ENCODE results near the gene GTPBP2.

GTPBP2 gene

GRCh38 chr6:43606019-43606418 is 23.0 kb downstream of the GTPBP2 start:
- CTCF ChIA-PET: interaction anchor here (0.6 to 6.1 kb wide), 6 partner anchors 23 to 474 kb away, joined by 3 to 63 read pairs (median 5); partner anchors contain the start of gene GTPBP2
- Histone ChIP-seq H3K36me3 (ENCODE audit: control insufficient read depth in 2 of 2, insufficient read depth in 1 of 2, low read length in 2 of 2) (peaks cover 56 to 76% of the 10 kb centered on the region in 2 experiments), H3K27ac (ENCODE audit: extremely low read depth, low read depth, low read length) (no peak overlapping the region), H3K4me1 (ENCODE audit: control insufficient read depth, insufficient read depth, low read length) (no peaks in the 10 kb centered on the region), H3K4me3 (ENCODE audit: low read depth, low read length) (no peak overlapping the region), H3K9me3 (ENCODE audit: control insufficient read depth, insufficient read depth, low read depth, low read length) (no peaks in the 10 kb centered on the region)
- TF ChIP-seq ZNF433 (tag by site-specific recombination; IDR thresholded peaks at IDR 0.05; ENCODE audit: low read depth): no peak
- TF ChIP-seq PATZ1 (tag by site-specific recombination; IDR thresholded peaks at IDR 0.05): no peak
- TF ChIP-seq, protein P1, sequence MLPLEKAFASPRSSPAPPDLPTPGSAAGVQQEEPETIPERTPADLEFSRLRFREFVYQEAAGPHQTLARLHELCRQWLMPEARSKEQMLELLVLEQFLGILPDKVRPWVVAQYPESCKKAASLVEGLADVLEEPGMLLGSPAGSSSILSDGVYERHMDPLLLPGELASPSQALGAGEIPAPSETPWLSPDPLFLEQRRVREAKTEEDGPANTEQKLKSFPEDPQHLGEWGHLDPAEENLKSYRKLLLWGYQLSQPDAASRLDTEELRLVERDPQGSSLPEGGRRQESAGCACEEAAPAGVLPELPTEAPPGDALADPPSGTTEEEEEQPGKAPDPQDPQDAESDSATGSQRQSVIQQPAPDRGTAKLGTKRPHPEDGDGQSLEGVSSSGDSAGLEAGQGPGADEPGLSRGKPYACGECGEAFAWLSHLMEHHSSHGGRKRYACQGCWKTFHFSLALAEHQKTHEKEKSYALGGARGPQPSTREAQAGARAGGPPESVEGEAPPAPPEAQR (tag by site-specific recombination; IDR thresholded peaks at IDR 0.05): no peak
- no peak for TF ChIP-seq ZNF341 (tag by site-specific recombination; IDR thresholded peaks at IDR 0.05; ENCODE audit: low read depth)
- no peak for TF ChIP-seq KLF1 (tag by site-specific recombination; IDR thresholded peaks at IDR 0.05)
- TF ChIP-seq, protein P2, sequence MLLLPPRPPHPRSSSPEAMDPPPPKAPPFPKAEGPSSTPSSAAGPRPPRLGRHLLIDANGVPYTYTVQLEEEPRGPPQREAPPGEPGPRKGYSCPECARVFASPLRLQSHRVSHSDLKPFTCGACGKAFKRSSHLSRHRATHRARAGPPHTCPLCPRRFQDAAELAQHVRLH (tag by site-specific recombination; IDR thresholded peaks at IDR 0.05): no peak
- no peak for TF ChIP-seq KLF8 (tag by site-specific recombination; IDR thresholded peaks at IDR 0.05)
- TF ChIP-seq ZNF19 (tag by site-specific recombination; IDR thresholded peaks at IDR 0.05; ENCODE audit: low read depth): no peak
- no peak for TF ChIP-seq ZNF184 (tag by site-specific recombination; IDR thresholded peaks at IDR 0.05)
- POLR2A ChIA-PET: no interaction called here

GRCh38 chr6:43604174-43604573 is 24.9 kb downstream of the GTPBP2 start:
- Histone ChIP-seq H3K9me3 (ENCODE audit: control insufficient read depth, insufficient read depth, low read depth, low read length) (no peaks in the 10 kb centered on the region), H3K36me3 (ENCODE audit: control insufficient read depth in 2 of 2, insufficient read depth in 1 of 2, low read length in 2 of 2) (peaks cover 49 to 70% of the 10 kb centered on the region in 2 experiments), H3K27ac (ENCODE audit: extremely low read depth, low read depth, low read length) (no peak overlapping the region), H3K4me3 (ENCODE audit: low read depth, low read length) (no peak overlapping the region), H3K4me1 (ENCODE audit: control insufficient read depth, insufficient read depth, low read length) (no peaks in the 10 kb centered on the region)
- peak; percentile 6; the same call in 1 of the 2 replicates for TF ChIP-seq ZNF664 (tag by site-specific recombination; IDR thresholded peaks at IDR 0.05)
- TF ChIP-seq, protein P3, sequence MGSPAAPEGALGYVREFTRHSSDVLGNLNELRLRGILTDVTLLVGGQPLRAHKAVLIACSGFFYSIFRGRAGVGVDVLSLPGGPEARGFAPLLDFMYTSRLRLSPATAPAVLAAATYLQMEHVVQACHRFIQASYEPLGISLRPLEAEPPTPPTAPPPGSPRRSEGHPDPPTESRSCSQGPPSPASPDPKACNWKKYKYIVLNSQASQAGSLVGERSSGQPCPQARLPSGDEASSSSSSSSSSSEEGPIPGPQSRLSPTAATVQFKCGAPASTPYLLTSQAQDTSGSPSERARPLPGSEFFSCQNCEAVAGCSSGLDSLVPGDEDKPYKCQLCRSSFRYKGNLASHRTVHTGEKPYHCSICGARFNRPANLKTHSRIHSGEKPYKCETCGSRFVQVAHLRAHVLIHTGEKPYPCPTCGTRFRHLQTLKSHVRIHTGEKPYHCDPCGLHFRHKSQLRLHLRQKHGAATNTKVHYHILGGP (tag by site-specific recombination; IDR thresholded peaks at IDR 0.05): no peak
- CTCF ChIA-PET: interaction anchor here (0.6 to 0.8 kb wide), 2 partner anchors 14 to 16 kb away, joined by 3 to 5 read pairs; no protein-coding TSS in a partner anchor
- POLR2A ChIA-PET: no interaction called here

DNA sequence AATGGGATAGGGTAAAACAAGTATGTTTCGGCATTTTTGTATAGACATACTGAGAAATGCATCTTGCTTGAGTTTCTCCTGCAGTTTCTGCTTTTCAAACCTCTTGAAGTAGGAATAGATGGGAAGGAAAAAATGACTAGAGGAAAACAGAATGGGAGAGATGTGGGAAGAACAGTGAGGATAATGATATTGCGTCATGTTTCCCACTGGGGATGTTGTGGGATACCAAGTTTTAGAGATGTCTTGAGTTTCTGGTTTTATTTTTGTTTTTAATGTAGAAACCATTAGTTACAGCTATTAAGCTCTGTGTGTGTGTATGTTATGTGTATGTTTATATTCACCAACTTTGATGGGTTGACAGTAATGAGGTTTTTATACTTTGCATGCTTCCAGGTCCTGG is 28.5 kb downstream of the GTPBP2 start:
- CTCF ChIA-PET: interaction anchor here (0.6 kb wide), 2 partner anchors 8 to 478 kb away, joined by 3 to 6 read pairs; no protein-coding TSS in a partner anchor
- TF ChIP-seq GLIS2 (tag by site-specific recombination; IDR thresholded peaks at IDR 0.05): no peak
- no peak for TF ChIP-seq GLI2 (tag by site-specific recombination; IDR thresholded peaks at IDR 0.05; ENCODE audit: borderline replicate concordance, low read depth)
- no peak for TF ChIP-seq ZNF2 (tag by site-specific recombination; IDR thresholded peaks at IDR 0.05)
- TF ChIP-seq HOXC10 (CRISPR knock-in tag; IDR thresholded peaks at IDR 0.05): no peak
- TF ChIP-seq HOXD13 (CRISPR knock-in tag; IDR thresholded peaks at IDR 0.05; ENCODE audit: borderline replicate concordance): no peak
- no peak for TF ChIP-seq ZFHX2 (tag by site-specific recombination; conservative IDR thresholded peaks at IDR 0.05)
- no peak for TF ChIP-seq ZBTB17 (tag by site-specific recombination; IDR thresholded peaks at IDR 0.05)
- no peak for TF ChIP-seq ZNF211 (tag by site-specific recombination; IDR thresholded peaks at IDR 0.05; ENCODE audit: low read depth)
- TF ChIP-seq ZNF677 (tag by site-specific recombination; IDR thresholded peaks at IDR 0.05): no peak
- TF ChIP-seq ZNF274 (IDR thresholded peaks at IDR 0.05; ENCODE audit: low read length): no peak
- no peak for TF ChIP-seq ZNF274 (tag by site-specific recombination; IDR thresholded peaks at IDR 0.05; ENCODE audit: borderline replicate concordance)
- TF ChIP-seq ZNF626 (tag by site-specific recombination; IDR thresholded peaks at IDR 0.05): no peak
- TF ChIP-seq ZNF530 (tag by site-specific recombination; IDR thresholded peaks at IDR 0.05; ENCODE audit: low read depth): no peak
- TF ChIP-seq ZNF398 (tag by site-specific recombination; IDR thresholded peaks at IDR 0.05): no peak
- Histone ChIP-seq H3K36me3 (ENCODE audit: control insufficient read depth in 2 of 2, insufficient read depth in 1 of 2, low read length in 2 of 2) (peaks cover 58 to 63% of the 10 kb centered on the region in 2 experiments), H3K4me1 (ENCODE audit: control insufficient read depth, insufficient read depth, low read length) (no peaks in the 10 kb centered on the region), H3K4me3 (ENCODE audit: low read depth, low read length) (no peak overlapping the region), H3K27ac (ENCODE audit: extremely low read depth, low read depth, low read length) (no peak overlapping the region), H3K9me3 (ENCODE audit: control insufficient read depth, insufficient read depth, low read depth, low read length) (no peaks in the 10 kb centered on the region)
- POLR2A ChIA-PET: interaction anchor here (1.3 kb wide), 1 partner anchor 10 kb away, joined by 4 read pairs; no protein-coding TSS in a partner anchor
